ENCODE data around the gene NHSL2. TPM values are rescaled to one million over a fixed set of nuclear protein-coding genes. Genes with fewer than 3 reads are reported as not detected.

Gene NHSL2
- total and polyA plus RNA-seq, 8 donors = 7.0 to 15.3 (median 9.5) TPM

GRCh38 chrX:71944369-71944768 is 33.7 kb downstream of the NHSL2 start:
- Histone ChIP-seq H3K36me3 (no peaks in the 10 kb centered on the region), H3K4me3 (no peak overlapping the region), H3K9me3 (no peaks in the 10 kb centered on the region), H3K27ac (no peak overlapping the region), H3K4me1 (no peaks in the 10 kb centered on the region), H3K27me3 (no peaks in the 10 kb centered on the region)
- no peak for DNase-seq
- intact Hi-C loops (cut with DNase I) = no loop called here
- TF ChIP-seq CTCF (IDR thresholded peaks at IDR 0.05) = no peak
- ATAC-seq = no peak

DNA sequence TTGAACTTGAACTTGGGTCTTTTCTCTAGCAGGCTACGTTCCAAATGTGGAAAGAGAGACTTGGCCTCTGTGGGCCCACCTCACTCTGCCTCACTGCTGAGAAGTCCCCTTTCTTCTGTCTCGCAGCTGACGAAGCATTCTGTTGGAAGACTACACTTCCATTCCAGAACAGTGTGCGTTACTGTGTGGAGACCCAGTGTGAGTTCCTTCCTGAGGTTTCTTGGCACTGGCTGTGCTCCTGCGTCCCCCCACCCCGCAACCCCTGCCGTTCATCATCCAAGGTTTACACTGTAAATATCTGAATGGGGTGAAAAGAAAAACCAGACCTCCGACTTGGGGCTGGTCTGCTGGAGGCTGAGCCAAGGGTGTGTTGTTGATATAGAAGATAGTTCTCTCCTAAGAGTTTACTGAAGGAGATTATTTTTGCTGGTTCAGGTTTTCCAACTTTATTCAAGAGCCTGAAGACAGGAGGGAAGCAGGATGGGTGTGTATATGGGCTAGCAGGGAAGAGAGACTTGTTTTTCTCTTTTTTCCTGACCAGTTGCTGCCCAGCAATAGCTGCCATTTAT is 34.7 kb downstream of the NHSL2 start:
- no peak overlapping the region for H3K4me3 ChIP-seq
- H3K9me3 ChIP-seq = no peaks in the 10 kb centered on the region
- no peak for ATAC-seq
- no peaks in the 10 kb centered on the region for H3K4me1 ChIP-seq
- DNase-seq = no peak
- no peaks in the 10 kb centered on the region for H3K27me3 ChIP-seq
- no peak overlapping the region for H3K27ac ChIP-seq
- intact Hi-C loops (cut with DNase I) = no loop called here
- TF ChIP-seq CTCF (IDR thresholded peaks at IDR 0.05) = no peak
- no peaks in the 10 kb centered on the region for H3K36me3 ChIP-seq

DNA sequence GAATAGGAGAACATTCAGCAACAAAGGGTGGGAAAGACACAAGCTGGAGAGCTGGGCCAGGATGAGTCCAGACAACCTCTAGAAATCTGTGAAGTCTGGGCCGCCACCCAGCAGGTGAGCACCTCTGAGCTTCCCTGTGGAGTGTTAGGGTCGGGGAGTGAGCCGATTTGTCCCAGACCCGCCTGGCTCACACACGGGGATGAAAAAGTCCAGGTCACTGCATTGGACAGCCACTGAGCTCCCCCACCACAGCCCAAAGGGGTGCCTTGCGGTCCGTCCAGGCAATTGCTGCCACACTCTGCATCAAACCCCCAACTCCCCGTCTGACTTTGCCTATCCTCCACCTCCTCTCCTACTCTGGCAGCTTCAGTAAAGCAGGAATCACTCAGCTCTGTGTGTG is 38.7 kb downstream of the NHSL2 start:
- DNase-seq = no peak

GRCh38 chrX:71949844-71950445 is 39.3 kb downstream of the NHSL2 start:
- DNase-seq = no peak
- no peak for ATAC-seq
- Histone ChIP-seq H3K27ac (no peak overlapping the region), H3K27me3 (peaks cover 0 to 12% of the 10 kb centered on the region in 2 donors), H3K36me3 (no peaks in the 10 kb centered on the region), H3K4me1 (no peaks in the 10 kb centered on the region), H3K4me3 (no peak overlapping the region), H3K9me3 (no peaks in the 10 kb centered on the region)
- intact Hi-C loops (cut with DNase I) = no loop called here
- no peak for TF ChIP-seq CTCF (IDR thresholded peaks at IDR 0.05)

More for the DNA sequence above, 38.7 kb downstream of the NHSL2 start:
- Histone ChIP-seq H3K4me3 (no peak overlapping the region), H3K9me3 (no peaks in the 10 kb centered on the region), H3K27ac (no peak overlapping the region), H3K36me3 (no peaks in the 10 kb centered on the region), H3K27me3 (peaks cover 0 to 12% of the 10 kb centered on the region in 2 donors), H3K4me1 (no peaks in the 10 kb centered on the region)
- TF ChIP-seq CTCF (IDR thresholded peaks at IDR 0.05) = no peak
- ATAC-seq = no peak
- intact Hi-C loops (cut with DNase I) = no loop called here

- H3K27ac ChIP-seq = no peak overlapping the region
- H3K4me3 ChIP-seq = no peak overlapping the region
- DNase-seq (no peak), ATAC-seq (no peak)
- TF ChIP-seq CTCF (IDR thresholded peaks at IDR 0.05) = no peak
- H3K4me1 ChIP-seq = no peaks in the 10 kb centered on the region
- peaks cover 0 to 12% of the 10 kb centered on the region in 2 donors for H3K27me3 ChIP-seq
- no peaks in the 10 kb centered on the region for H3K9me3 ChIP-seq
- no peaks in the 10 kb centered on the region for H3K36me3 ChIP-seq
- intact Hi-C loops (cut with DNase I) = no loop called here
These were observed 42.7 kb downstream of the NHSL2 start for GRCh38 chrX:71953391-71953790.

Measured in left lung (tissue), 10 donors.